SK-N-SH treated with all-trans-retinoic acid at 6 μM for 48 hours (cell line): Measurements from ENCODE around the gene IVNS1ABP.

Experiments used
- PATZ1 ChIP-seq: fragments of 250-450 bp; sonication (Bioruptor Pico); IDR thresholded peaks from 2 replicates; pipeline ENCODE4 v1.8.0; 2020; ENCODE audit warnings: mild to moderate bottlenecking, moderate library complexity, borderline replicate concordance
- ZNF565 ChIP-seq: fragments of 450-650 bp; formaldehyde crosslinking; conservative IDR thresholded peaks from 2 replicates; pipeline ENCODE4 v1.5.0; 2020; ENCODE audit warnings: low read depth, mild to moderate bottlenecking, moderate library complexity
- TF ChIP-seq, protein P1 (sequence below): fragments of 250-450 bp; sonication (Bioruptor Pico); IDR thresholded peaks from 2 replicates; pipeline ENCODE4 v1.8.0; 2021; ENCODE audit warnings: low read depth, mild to moderate bottlenecking, moderate library complexity, borderline replicate concordance

DNA sequence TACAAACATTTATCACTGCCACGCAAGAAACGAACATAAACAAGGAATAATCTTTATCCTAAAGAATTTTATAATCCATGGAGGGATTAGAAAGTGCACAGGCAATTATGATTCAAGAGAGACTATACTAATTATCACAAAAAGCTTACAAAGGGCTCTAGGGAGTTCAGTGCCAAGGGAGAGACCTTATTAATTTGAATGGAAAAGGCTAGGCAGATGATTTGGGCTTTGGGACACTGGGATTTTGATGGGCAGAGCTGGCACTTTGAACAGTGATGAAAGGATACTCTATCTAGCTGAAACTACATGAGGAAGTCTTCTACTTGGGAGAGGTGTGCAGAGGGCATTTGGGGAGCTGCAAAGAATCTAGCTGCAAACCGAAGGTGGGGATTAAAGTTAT lies 48.9 kb upstream of the IVNS1ABP start:
- TF ChIP-seq, protein P1, sequence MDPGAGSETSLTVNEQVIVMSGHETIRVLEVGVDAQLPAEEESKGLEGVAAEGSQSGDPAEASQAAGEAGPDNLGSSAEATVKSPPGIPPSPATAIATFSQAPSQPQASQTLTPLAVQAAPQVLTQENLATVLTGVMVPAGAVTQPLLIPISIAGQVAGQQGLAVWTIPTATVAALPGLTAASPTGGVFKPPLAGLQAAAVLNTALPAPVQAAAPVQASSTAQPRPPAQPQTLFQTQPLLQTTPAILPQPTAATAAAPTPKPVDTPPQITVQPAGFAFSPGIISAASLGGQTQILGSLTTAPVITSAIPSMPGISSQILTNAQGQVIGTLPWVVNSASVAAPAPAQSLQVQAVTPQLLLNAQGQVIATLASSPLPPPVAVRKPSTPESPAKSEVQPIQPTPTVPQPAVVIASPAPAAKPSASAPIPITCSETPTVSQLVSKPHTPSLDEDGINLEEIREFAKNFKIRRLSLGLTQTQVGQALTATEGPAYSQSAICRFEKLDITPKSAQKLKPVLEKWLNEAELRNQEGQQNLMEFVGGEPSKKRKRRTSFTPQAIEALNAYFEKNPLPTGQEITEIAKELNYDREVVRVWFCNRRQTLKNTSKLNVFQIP (CRISPR knock-in tag) = no peak
- no peak for TF ChIP-seq ZNF565 (CRISPR knock-in tag)
- TF ChIP-seq PATZ1 (CRISPR knock-in tag) = no peak
